HG03064 (cell line): ENCODE measurements around the gene UBE2V1.

ENCODE experiments used
- ATAC-seq: cut with Tn5 transposase; IDR thresholded peaks from one replicate; pipeline ENCODE4 v1.9.1; 2021; ENCODE audit warnings: low read depth; ENCODE audit not compliant: unreplicated experiment

Gene UBE2V1

DNA sequence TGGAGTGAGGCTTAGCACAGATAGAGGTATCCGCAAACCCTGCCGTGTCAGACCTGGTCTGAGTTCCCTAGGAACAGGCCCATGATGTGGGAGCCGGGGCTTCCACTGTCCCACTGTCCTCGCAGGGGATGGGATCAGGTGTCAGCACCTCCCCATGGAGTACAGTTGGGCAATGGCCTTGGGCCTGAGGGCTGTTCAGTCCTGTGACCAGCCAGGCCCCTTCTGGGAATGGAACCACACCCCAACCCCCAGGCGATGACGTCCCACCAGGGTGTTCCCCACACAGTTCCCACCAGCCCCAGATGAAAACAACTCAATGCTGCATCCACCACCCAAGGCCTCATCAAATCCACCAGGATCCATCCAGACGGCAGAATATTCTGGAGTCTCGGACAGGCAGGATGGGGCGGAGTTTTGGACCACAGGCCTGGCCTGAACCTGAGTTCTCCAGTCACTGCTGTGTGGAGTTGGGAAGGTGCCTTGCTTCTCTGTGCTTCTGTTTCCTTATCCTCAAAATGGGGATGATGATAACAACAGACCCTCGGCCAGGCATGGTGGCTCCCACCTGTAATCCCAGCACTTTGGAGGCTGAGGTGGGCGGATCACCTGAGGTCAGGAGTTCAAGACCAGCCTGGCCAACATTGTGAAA lies 62.2 kb downstream of the UBE2V1 start:
- no peak for ATAC-seq

DNA sequence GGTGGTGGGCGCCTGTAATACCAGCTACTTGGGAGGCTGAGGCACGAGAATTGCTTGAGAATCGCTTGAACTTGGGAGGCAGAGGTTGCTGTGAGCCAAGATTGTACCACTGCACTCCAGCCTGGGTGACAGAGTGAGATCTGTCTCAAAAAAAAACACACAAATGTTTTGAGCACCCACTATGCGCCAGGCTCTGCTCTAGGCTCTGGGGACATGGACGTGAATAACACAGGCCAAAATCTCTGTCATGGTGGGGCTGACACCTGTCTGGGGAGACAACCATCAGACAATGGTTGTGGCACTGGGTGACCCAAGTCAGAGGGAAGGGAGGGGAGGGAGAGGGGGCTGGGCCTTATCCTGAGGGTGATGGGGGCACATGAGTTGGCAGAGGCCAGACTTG lies 62.7 kb downstream of the UBE2V1 start:
- no peak for ATAC-seq

DNA sequence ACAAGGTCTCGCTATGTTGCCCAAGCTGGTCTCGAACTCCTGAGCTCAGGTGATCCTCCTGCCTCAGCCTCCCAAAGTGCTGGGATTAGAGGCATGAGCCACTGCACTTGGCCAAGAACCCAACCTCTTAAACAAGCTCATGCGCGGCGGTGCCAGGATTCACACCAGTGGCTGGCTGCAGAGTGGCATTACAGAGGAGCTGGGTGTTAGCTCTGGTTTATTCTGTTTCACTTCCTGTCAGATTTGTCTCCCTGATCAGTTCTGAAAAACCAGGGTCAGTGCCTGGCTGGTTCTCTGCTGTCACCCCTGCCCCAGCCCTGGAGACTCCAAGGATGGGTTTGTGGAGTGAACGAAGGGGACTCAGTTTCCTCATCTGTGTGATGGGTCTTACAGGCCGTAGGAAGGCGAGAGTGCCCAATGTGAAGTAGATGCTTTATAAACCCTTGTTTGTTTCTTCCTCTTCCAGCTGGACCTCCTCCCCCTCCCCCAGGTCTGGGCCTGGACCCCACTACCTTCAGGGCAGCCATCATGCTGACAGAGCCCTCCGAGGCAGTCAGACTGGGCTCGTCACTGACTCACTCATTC lies 63.4 kb downstream of the UBE2V1 start:
- ATAC-seq, result no peak

DNA sequence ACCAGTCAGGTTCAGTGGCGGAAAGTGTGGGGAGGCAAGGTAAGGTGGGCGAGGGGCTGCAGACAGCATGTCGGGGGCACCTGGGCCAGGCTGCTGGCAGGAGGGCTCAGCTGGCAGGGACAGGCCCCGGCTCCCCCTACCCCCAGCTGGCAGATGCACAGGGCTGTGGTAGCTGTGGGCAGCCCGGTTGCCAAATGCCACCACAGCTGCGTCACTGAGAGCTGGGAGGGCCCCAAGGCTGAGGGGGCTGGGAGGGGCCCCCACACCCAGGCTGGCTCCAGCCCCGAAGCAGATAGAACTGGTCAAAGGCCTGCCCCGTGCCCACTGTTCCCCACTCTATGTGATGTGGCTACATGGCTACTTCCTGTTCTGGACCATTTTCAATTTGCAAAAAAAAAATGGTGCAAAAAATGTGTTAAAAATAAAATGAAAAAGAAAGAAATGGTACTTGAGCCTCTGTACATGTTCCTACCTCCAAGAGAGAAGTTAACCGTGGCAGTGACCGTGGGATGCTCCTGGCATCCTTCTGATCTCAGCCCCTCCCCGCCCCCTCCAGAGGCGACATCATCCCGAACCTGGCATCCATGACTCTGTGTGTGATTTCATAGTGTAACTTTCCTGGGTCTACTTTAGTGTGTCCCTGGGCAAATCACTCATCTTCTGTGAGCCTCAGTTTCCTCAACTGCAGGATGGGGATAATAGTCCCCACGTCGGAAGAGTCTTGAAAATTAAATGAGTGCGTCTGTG lies 64.4 kb downstream of the UBE2V1 start:
- no peak for ATAC-seq

DNA sequence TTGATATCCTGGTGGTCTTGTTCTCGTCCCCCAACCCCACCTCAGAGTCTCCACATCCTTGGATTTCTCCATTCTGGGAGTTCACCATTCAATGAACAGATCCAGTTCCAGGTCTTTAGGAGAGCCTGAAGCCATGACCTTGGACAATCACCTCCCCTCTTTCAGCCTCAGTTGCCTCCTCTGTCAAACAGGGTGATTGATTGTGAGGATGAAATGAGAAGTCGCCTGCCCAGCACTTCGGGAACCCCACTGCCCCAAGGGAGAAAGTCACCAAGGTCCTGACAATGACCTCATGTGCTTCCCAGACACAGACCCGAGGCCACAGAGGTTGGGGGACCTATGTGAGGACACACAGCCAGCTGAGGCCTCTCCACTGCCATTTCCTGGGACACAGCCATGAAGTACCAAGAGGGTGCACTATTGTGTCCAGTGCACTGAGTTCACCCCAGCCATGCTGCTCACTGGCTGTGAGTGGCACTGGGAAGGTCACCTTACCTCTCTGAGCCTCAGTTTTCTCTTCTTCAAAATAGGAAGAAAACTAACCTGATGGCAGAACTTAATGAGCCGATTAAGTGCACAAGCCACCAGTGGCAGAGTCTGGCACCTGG lies 68.5 kb downstream of the UBE2V1 start:
- ATAC-seq, result no peak

DNA sequence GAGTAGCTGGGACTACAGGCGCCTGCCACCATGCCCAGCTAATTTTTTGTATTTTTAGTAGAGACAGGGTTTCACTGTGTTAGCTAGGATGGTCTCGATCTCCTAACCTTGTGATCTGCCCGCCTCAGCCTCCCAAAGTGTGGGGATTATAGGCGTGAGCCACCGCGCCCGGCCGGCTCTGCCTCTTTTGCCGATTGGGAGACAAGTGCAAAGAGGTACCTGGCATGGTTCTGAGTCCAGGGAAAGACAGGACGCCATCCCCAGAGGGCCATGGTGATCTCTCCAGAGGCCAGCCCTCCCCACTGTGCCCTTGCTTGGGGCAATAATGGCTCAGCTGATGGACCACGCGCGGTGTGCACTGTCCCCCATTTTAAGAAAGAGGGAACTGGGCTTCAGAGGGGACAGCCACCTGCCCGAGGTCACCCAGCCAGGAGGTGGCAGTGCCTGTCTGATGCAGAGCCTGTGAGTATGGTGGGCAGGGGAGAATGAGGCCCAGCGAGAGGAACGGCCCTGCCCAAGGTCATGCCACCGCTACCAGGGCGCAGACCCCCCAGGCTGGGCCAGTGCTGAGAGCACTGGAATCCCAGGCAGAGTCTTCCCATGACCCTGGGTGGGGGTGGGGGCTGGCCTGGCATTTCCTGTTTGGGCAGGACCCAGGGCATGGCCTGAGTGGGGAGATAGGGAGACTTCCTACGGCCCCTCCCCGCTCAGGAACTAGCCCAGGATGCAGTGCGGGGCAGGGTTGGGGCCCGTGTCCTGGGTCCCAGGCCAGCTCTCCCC lies 69.2 kb downstream of the UBE2V1 start:
- no peak for ATAC-seq

DNA sequence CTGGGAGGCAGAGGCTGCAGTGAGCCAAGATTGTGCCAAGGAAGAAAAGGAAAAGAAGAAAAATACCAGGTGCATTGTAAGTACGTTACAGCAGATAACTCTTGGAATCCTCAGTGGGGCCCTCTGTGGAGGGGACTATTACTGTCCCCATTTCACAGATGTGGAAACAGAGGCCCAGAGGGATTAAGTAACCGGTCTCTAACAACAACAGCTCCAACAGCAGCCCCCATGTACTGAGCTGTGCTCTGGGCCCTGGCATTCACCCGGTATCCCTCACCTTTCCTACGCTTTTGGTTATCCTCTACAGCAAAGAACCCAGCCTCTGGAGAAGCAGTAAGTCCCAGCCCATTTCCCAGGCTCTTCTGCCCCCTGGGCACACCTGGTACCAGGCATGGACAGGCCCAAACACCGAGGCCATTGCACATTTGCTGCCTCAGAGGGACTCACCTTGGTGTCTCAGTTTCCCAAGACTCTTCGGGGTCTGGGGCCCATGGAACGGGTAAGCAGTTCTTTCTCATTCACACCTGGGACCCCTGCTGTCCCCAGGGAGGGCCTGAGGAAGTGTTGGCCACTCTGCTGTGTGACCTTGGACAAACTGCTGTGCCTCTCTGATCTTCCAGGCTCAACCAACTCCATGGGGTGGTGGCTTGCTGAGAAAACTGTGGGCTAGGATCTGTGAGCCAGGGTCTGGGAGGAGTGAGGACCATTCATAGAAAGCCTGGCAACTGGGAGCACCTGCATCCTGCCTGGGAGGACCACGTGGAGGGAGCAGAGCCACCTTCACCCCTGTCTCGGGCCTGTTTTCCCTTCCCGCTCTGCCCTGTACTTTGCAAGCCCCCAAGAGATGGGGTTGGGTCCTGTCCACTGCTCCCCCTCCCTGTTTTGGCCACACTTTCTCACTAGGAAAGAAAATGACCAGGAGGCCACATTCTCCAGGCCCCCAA lies 70.3 kb downstream of the UBE2V1 start:
- no peak for ATAC-seq

DNA sequence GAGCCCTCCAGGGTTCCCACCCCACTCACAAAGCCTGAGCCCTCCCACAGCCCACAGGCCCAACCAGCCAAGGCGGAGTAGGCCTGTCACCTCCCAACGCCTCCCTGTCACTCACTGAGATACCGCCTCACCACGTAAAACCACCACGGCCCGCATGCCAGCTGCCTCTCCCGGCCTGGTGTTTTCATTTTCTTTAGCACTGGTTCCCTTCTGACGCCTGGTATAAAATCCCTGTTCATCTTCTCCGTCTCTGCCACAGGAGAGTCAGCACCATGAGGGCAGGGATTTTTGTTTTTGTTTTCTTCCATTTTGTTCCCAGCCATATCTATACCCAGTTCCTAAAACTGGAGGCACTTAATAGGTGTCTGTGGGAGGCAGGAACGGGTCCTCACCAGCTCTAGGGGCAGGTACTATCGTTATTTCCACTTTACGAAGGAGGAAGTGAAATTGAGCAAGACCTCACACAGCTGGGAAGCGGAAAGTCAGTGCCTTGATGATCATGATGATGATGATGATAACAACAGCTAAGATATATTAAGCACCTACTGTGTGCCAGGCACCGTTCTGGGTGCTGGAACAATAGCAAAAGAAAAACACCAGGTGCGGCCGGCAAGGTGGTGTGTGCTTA lies 71.6 kb downstream of the UBE2V1 start:
- ATAC-seq, result no peak

DNA sequence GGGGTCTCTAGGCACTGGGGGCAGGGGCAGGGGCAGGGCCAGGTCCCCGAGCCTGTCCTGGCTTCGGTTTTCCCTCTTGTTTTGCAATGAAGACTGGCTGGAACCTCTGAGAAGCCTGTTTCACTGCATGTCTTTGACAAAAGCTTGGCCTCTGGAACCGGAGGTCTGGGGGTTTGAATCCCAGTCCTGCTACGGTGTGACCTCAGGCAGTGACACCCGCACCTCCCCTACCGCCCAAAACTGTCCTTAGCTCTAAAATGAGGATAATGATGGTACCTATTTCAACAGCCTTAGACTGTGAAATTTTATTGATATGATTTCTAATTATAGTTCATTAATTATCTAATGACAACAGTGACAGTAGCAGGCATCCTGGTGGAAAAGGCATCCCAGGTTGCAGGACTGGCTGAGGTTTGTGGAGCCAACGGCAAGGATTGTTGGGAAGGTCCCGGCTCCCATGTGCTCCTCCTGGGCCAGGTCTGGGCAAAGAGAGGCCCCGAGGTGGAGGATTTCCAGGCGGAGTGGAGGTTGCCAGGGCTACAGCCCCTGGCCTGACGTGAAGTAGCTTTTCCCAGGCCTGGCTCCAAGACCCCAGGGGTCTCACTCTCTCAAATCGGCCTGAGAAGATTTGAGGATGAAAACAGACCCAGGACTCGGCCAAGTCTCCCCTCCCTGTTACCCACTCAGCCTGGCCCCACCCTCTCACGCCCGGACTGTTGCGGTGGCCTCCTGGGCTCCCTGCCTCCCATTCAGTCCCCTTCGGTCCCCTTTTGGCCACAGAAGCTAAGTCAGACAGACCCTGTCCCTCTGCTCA lies 72.3 kb downstream of the UBE2V1 start:
- ATAC-seq, result no peak

DNA sequence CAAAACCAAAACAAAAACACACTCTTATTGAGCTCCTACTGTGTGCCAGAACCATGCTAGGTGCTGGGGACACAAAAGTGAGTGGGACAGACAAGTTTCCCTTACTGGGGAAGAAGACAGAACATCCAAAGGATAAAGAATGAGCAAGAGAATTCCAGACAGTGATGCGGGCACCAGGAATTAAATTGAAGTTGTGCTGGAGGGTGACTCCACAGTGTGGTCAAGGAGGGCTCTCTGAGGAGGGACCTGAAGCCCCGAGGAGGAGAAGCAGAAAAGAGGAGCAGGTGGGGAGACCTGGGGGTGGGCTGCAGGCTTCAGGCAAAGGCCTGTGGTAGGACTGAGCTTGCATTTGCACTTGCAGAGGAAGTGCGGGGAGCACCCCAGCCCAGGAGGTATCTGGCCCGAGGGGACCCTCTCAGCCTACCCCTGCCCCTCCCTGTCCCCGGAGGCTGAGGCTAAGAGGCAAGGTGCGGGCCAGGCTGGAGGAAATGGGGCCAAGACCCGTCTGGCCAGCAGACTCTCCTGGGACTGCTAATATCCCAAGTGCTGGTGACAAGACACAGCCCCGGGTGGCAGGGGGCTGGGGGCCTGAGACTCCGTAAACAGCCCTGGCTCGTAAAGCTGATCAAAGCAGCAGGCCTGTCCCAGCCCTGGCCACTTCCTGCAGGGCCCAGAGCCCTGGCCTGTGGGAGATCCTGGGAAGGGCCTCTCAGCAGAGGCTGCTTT lies 73.1 kb downstream of the UBE2V1 start:
- no peak for ATAC-seq

DNA sequence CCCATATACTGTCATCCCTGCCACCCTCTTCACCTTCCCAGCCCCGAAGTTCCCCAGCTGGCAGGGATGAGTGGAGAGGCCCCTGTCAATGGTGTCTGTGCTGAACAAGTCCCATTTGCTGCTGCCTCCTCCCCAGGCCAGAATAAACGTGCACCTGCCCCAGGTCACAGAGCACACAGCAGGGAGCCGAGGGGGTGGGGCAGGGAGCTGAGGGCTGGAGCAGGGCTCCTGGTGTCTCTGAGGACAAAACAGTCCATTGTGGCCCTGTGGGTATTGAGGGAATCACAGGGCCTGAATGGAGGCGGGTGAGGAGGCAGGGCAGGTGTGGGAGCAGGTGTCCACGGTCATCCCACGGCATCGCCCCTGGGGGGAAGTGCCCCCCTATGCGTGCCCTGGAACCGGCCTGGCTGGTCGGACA lies 74.4 kb downstream of the UBE2V1 start:
- ATAC-seq, result no peak

DNA sequence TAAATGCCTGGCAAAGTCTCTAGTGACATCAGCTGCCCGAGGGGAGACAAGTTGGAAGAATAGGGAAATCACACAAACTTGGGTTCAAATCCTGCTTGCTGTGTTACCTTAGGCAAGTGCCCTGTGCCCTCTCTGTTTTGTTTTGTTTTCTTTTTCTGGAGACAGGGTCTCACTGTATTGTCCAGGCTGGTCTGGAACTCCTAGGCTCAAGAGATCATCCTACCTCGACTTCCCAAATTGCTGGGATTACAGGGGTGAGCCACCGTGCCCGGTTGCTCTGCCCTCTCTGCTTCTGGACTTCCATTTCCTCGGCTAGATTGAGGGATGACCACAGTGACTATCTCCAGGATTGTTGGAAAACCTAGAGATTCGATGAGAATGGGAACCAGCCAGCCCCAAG lies 74.8 kb downstream of the UBE2V1 start:
- ATAC-seq, result no peak

DNA sequence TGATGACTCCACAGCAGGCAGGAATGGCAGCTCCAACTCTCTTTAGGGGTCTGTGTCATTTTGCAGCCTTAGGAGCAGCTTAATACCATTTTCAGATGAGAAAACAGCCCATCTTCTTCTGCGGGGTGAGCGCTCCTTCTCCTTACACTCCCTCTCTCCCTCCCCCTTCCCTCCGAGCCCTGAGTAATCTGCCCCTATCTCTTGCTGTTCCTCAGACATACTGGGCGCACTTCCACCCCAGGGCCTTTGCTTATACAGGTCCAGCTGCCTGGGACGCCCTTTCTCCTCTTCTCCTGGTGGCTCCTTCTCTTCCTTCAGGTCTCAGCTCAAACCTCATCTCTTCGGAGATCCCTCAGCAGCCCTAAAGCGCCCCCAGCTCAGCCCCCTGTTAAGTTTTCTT lies 75.4 kb downstream of the UBE2V1 start:
- no peak for ATAC-seq

DNA sequence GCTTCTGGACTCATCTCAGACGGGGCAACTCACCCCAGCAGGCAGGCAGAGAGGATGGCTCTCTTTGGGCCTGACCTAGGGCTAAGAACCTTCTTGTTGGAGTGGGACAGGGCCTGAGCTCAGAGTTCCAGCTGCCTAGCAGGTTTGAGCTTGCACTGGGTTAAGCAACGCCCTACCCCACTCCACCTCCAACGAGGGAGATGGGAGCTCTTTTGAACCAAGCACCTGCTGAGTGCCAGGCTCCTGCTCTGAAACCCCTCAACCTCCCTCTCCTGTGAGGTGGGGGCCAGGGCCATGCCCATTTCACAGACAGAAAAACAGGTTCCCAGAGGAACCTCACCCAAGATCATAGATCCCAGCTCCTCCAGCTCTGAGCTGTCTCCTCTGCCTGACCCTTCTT lies 75.8 kb downstream of the UBE2V1 start:
- ATAC-seq, result no peak

DNA sequence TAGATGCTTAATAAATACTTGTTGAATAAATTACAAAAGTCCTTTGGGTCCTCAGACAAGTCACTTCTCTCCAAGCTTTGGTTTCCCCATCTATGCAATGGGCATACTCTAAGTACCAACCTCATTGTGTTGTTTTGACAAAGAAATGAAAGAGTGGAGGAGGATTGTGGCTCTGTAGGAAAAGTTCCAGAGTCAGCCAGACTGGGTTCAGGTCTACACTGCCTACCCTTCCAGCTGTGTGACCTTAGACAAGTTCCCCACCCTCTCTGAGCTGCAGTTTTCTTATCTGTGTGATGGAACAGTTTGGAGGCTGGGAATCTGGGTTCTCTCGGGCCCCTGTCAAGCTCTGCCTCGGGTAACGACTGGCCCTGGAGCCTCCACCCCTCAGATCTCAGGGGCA lies 76.2 kb downstream of the UBE2V1 start:
- ATAC-seq, result no peak

DNA sequence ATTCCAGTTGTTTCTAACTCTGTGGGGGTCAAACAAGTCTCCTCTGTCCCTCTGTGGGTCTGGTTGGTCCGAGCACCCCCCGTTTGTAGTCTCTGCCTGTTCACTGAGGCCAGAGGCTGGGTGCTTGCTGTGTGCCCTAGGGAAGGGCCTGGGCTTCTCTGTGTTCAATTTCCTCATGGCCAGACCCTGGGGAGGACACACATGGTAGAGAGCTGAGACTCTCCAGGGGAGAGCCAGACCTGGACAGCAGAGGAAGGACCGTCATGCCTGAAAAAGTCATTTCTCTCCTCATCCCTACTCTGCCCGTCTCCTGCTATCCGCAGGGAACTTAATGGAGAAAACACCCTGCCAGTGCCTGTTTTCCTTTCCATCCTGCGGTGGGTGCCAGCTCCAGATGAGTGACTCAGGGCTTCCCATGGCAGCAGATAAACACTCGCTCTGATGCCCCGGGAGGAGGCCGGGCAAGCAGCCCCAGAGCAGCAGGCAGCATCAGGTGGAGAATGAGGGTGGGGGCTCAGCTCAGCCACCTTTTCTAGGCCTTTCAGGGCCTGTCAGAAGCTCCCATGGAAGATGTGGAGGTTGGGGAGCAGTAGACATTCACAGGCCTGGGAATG lies 78.3 kb downstream of the UBE2V1 start:
- no peak for ATAC-seq

DNA sequence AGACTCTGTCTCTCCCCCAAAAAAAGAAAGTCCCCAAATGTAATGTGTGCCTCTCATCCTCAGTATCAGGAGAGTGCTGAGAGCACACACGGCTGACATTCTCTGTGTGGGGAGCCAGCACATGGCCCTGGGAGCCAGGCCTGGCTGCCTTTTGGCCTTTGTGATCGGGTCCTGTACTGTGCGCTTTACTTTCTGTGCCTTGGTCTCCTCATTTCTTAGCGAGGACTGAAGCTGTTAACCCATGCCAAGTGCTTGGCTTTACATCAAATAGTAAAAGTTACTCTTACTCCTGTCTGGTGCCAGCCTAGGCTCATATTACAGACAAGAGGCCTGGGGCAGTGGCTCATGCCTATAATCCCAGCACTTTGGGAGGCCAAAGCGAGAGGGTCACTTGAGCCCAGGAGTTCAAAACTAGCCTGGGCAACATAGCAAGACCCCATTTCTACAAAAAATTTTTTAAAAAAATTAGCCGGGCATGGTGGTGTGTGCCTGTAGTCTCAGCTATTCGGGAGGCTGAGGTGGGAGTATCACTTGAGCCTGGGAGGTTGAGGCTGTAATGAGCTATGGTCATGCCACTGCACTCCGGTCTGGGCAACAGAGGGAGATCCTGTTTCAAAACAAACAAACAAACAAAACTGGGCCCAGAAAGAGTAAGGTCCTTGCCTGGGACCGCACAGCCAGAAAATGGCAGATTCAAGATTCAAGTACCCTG lies 79.8 kb downstream of the UBE2V1 start:
- ATAC-seq, result no peak
